ENCODE results near the gene PNRC1. TPM values are rescaled to one million over a fixed set of nuclear protein-coding genes. Genes with fewer than 3 reads are reported as not detected.
A peak's percentile ranks its signal among the peaks of the same experiment; 100 is the strongest.
"Not testable (repeated sequence)": the region's sequence is repeated elsewhere in the genome, so short reads cannot be mapped to it uniquely, and the experiment has no call there.

The PNRC1 gene
- polyA plus RNA-seq (ENCODE audit: insufficient read length in 4 of 4): 100 to 1,000 TPM; 111 to 155 (median 133) TPM

DNA sequence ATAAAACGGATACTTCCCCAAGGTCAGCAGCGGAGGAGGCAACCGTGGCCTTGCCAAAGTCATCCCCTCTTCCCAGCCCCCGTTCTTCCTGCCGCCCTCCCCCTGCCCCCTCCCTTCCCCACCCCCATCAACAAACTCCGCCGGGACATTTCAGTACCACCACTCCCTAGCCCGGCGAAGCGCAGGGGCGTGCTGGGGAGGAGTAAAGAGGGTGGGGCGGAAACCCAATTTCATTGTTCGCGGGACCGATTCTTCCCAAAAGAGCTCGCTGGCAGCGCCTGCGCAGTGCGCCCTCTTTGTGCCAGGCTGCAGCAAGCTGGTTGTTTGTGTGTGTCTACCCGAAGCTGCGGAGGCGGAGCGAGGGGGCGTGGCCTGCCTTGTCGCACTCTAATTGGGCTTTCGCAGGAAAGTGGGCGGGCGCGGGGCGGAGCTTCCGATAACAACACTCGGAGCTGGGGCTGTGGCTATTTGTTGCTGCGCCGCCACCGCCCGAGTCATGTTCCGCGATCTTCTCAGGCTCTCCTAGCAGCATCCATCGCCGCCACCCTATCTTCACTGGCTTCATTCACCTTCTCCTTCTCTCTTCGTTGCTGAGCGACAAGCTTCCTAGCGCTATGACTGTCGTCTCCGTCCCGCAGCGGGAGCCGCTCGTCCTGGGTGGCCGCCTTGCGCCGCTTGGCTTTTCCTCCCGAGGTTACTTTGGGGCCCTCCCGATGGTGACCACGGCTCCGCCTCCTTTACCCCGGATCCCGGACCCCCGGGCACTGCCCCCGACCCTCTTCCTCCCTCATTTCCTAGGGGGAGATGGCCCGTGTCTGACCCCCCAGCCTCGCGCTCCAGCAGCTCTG lies at the start of gene PNRC1:
PNRC1 (plus strand) TSS at position 471 of the 848 bp plus-strand sequence; CDS start at position 615, 144 bp downstream.
- DNase-seq (ENCODE audit: low read depth in 4 of 4, low spot score in 3 of 4): peak; percentile 97 to 100 (median 98)

DNA sequence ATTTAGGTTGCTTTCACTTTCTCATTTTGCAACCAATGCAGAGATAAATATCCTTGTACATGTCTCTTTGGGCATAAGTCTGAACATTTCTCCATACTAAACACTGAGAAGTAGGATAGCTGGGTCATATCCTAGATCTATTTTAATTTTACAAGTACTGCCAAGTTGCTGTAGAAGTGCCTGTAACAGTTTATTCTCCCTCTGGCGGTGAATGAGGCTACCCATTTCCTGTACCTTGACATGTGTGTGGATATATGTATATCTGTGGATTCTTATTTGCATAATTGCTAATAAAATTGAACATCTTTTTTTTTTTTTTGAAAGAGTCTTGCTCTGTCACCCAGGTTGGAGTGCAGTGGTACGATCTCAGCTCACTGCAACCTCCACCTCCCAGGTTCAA lies 48.0 kb upstream of the PNRC1 start:
- no peak for DNase-seq (ENCODE audit: low read depth in 4 of 4, low spot score in 3 of 4)

DNA sequence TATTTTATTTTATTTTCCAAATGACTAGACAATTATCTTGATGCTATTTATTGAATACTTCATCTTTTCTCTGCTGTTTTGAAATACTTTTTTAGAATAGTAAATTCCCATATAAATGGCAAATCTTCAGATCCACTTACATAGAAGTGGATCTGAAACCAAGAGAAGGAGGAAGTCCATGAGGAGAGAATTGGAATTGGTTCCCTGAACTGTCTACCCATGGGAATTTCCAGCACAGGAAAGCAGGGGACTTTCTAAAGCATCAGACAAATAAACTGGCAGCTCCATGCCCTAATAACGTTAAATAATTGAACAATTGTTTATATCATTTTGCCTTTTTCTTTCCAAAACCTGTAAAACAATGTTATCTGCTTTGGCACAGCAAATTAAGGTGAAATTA lies 47.1 kb upstream of the PNRC1 start:
- DNase-seq (ENCODE audit: low read depth in 4 of 4, low spot score in 3 of 4): no peak

DNA sequence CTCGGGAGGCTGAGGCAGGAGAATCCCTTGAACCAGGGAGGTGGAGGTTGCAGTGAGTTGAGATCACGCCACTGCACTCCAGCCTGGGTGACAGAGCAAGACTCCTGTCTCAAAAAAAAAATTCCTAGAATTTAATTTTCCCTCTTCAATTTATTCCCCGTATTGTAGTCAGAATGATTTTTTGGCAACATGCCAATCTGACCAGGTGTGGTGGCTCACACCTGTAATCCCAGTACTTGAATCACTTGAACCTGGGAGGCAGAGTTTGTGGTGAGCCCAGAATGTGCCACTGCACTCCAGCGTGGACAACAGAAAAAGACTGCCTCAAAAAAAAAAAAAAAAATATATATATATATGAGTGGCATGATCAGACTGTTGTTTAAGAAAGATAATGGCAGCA lies 46.4 kb upstream of the PNRC1 start:
- DNase-seq (ENCODE audit: low read depth in 4 of 4, low spot score in 3 of 4): not testable (repeated sequence)

DNA sequence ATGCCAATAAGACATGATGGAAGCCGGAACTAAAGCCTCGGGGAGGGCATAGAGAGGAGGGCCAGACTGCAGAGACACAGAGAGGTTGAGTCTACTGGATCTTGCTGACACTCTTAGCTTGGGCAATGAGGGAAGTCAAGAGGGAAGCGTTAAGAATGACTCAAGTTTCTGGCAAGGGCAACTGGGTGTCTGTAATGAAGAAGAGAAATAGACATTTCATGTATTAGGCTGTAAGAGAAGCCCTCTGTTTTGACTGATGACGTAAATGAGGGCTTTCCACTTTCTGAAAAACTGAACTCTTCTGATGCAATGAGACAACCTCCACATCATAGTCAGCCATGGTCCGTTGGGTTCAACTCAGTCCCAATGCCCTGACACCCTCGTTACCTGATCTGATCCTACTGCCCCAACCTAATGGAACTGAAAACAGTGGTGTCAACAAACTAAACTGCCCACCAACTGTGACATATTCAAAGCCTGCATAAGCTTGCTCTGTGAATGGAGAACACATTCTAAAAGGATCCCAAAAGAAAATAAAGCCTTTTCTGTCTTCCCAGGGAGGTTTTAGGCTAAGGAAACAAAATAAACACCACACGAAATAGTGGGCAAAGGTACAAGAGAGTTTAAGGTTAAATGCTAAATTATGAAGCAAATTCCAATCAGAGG lies 45.8 kb upstream of the PNRC1 start:
- no peak for DNase-seq (ENCODE audit: low read depth in 4 of 4, low spot score in 3 of 4)

DNA sequence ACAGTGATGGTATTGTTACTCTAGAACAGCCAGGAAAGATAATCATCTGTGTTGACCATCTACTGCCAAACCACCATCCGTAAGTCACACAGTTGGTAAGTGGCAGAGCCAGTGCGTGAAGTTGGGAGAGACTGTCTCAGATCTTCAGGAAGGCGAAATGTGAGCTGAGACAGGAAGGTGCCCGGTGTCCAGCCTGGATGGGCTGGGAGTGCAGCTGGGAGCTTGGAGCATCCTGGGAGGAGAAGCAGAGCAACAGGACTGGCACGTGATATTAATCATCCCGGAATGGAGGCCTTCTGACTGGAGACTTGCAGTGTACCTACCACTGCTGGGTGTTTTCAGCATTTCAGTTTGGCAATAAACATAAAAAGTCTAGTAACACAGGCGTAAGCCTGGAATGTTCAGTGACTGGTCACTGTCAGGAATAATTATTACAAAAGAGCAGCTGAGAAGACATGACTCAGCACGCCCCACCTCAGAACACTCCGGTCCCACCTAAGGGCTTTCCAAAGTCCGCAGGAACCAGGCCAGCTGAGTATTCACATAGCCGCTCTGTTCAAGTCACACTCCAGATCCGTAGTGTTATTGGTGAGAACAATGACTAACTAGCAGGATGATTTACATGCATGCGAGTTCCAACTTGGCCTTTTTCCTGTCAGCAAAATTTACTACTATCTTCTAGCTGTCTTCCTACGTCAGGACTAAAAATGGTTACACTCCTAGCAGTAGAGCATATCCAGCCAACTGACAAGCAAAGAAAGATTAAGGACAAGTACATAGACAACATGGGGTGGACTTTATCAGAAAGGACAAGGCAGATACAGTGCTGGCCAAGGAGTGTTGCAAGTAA lies 45.1 kb upstream of the PNRC1 start:
- peak; percentile 49 to 72 (median 58) for DNase-seq (ENCODE audit: low read depth in 4 of 4, low spot score in 3 of 4)

DNA sequence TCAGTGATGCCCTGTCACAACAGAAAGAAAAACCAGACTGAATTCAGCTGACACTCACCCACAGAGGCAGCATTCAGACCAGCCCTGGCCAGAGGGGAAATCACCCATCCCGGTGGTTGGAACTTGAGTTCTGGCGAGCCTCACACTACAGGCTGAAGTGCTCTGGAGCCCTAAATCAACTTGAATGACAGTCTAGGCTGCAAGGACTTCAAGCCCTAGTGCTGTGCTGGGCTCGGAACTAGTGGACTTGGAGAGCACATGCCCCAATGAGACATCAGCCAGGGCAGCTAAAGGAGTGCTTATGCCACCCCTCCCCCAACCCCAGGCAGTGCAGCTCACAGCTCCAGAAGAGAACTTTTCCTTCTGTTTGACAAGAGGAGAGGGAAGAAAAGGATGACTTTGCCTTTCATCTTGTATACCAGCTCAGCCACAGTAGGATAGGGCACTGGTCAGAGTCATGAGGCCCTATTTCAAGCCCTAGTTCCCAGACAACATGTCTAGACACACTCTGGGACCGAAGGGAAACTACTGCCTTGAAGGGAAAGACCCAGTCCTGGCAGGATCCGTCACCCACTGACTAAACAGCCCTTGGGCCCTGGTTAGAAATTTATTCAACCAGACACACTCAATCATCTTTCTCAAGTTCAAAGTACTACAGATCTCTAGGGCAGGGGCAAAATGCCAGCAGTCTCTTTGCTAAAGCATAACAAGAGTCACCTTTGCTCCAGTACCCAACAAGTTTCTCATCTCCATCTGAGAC lies 43.2 kb upstream of the PNRC1 start:
- DNase-seq (ENCODE audit: low read depth in 4 of 4, low spot score in 3 of 4): no peak

DNA sequence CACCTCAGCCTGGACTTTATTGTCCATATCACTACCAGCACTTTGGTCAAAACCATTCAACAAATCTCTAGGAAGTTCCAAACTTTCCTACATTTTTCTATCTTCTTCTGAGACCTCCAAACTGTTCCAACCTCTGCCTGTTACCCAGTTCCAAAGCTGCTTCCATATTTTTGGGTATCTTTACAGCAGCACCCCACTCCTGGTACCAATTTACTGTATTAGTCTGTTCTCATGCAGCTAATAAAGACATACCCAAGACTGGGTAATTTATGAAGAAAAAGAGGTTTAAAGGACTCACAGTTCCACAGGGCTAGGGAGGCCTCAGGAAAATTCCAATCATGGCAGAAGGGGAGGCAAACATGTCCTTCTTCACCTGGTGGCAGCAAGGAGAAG lies 42.7 kb upstream of the PNRC1 start:
- not testable (repeated sequence) for DNase-seq (ENCODE audit: low read depth in 4 of 4, low spot score in 3 of 4)

DNA sequence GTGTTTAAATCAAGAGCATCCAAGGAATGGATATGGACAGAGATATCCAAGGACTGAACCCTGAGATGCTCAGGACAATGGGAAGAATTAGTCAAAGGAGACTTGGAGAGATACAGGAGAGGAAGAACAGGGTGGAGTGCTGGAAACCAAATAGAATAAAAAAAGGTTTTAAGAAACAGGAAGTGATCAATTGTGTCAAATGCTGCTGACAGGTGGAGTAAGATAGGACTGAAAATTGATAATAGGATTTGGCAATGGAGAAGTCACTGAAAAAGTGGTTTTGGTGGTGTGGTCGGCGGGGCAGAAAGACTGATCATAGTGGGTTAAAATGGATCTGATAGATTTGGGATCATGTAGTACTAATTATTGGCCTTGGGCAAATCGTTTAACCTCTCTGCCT lies 37.9 kb upstream of the PNRC1 start:
- DNase-seq (ENCODE audit: low read depth in 4 of 4, low spot score in 3 of 4): no peak

DNA sequence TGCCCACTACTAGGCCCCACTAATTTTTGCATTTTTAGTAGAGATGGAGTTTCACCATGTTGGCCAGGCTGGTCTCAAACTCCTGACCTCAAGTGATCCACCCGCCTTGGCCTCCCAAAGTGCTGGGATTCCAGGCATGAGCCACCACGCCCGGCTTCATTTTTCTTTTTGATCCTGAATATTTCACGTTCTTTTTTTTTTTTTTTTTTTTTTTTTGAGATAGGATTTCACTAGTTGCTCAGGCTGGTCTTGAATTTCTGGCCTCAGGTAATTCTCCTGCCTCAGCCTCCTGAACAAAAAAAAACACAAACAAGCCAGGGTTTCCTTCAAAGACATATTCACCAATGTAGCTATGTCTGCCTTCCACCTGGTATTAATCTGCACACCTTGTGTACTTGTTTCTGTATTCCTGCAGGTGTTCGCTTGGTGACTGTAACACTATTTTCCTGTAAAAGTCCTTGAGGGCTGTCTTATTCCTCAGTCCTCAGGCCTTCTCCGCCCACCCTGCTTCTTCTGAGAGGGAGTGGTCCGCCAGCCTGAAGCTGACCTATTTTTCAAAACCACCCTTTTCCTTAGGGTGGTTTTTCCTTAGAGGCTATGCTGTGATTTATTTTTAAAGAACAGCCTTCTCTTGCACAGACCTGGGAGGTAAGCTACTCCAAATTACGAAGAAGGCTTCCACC lies 36.1 kb upstream of the PNRC1 start:
- DNase-seq (ENCODE audit: low read depth in 4 of 4, low spot score in 3 of 4): no peak

DNA sequence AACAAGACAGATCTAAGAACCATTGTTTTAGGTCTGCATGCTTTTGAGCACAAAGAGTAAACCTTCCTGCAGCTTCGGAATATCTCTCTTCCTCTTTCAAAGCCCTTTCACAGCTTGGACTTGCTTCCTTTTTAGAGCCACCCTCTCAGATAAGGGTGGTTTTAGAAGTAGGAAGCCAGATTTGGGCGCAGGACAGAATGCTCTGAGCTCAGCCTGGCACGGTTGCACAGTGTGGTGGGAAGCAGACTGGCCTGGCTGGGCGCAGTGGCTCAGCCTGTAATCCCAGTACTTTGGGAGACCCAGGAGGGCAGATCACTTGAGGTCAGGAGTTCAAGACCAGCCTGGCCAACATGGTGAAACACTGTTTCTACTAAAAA lies 35.6 kb upstream of the PNRC1 start:
- DNase-seq (ENCODE audit: low read depth in 4 of 4, low spot score in 3 of 4): no peak

DNA sequence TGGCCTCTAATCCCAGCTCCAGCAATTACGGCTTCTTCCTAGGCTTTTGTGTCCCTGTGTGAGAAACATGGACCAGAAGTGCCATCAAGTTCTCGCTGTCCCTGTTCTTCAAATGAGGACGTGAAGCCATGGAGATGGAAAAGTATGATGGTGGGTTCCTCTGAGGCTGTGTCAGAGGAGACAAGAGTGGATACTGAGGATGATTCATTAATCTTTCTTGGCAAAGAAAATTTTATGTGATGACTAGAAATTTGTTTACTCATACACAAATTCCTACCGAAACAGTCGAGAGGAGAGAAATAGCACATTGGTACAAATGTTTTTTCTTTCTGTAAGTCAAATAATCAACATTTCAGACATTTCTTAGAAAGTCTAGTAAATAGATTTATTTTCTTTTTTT lies 35.0 kb upstream of the PNRC1 start:
- DNase-seq (ENCODE audit: low read depth in 4 of 4, low spot score in 3 of 4): no peak

DNA sequence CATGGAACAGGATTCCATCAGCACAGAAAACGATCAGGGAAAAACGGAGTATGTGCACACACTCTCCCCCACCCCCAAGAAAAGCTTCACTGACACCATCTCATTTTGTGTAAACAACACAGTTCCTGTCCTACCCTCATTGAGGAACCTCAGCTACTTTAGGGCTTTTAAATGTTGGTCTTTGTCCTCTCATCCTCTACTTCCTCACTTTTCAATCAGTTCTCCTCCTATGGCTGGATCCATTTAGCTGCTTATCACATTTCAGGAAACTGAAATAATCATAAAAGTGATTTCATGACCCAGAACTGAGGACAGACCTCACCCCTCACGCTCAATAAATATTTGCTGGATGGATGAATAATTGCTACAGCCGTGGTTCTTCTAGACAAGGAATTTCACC lies 33.1 kb upstream of the PNRC1 start:
- no peak for DNase-seq (ENCODE audit: low read depth in 4 of 4, low spot score in 3 of 4)

DNA sequence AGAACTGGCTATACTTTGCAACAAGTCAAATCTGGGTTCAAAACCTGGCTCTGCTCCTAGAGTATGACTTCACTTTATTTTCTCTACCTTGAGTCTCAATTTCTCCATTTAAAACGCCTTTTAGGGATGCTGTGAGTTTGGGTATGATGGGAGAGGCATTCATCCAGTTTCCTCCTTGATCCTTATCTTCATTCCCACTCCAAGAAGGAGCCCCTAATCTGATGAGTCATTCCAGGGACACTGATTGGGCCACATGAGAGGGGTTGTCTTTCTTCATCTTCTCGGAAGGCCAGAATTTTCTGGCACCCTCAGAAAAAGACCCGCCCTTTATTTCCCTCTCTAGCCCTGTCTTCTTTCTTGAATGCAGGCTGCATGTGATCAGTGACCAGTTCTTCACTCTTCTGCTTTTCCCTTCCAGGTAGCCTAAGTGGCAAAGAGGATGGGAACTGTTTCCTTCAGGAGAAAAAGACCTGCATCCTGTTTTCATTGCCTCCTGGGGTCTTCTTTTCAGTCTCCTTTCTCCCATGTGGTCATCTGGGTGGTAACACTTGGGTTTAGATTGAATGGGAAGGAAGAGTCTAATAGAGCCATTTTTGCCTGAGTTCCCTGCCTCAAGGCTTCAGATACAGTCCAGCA lies 32.1 kb upstream of the PNRC1 start:
- no peak for DNase-seq (ENCODE audit: low read depth in 4 of 4, low spot score in 3 of 4)

DNA sequence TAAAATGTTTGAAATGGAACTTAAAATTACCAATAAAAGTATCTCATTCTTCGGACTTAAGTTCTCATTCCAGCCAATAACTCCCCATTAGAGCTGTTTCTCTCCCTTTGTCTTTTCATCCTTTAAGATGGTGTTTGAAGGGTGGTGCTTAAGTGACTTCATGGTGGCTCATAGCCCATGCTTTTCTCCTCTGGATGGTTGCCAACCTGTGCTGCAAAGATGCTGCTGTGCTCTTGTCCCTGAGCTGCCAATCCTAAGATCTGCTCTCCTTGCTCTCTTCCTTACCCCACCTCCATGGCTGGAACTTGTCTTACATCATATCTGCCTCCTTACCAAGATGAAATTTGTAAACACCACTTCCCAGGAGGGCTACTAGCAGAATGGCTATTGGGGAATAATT lies 31.6 kb upstream of the PNRC1 start:
- no peak for DNase-seq (ENCODE audit: low read depth in 4 of 4, low spot score in 3 of 4)

DNA sequence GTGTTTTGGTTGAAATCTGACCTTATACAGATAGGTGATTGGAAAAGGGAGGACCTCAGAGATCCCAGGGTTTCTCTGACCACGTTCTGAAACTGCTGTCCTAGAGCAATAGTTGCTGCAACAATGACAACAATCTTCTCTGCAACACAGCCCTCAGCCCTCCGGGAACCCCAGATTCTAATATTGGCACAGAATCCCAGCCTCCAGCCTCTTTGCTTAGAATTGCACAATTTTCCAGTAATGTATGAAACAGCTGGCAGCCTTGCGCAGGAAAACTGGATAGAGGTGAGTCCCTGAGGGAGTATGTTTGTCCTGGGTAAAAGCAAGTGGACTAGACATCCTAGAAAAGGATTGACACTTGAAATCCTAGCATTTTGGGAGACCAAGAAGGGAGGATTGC lies 30.4 kb upstream of the PNRC1 start:
- DNase-seq (ENCODE audit: low read depth in 4 of 4, low spot score in 3 of 4): no peak

DNA sequence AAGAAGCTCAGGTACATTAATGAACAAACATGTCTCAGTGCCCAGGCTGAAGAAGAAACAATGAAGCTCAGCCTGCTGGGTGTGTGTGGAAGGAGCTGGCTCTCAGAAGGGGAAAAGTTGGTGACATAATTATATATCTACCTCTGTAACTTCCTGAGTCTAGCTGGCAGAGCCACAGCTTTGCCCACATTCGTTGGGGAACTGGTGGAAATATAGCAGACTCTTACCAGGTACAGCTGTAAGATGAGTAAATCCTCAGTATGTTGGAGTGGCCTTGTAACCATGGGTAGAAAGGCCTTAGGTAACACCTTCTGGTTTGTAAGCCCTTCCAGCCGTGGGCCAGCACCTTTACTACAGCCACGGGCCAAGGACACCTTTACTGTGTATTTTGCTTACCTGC lies 29.9 kb upstream of the PNRC1 start:
- no peak for DNase-seq (ENCODE audit: low read depth in 4 of 4, low spot score in 3 of 4)

DNA sequence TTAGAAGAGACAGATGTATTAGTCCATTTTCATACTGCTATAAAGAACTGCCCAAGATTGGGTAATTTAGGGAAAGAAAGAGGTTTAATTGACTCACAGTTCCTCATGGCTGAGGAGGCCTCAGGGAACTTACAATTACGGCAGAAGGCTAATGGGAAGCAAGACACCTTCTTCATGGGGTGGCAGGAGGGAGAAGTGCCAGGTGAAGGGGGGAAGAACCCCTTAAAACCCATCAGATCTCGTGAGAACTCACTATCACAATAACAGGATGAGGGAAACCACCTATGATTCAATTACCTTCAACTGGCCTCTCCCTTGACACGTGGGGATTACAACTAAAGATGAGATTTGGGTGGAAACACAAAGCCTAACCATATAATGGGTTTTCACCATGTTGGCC lies 28.9 kb upstream of the PNRC1 start:
- DNase-seq (ENCODE audit: low read depth in 4 of 4, low spot score in 3 of 4): no peak

DNA sequence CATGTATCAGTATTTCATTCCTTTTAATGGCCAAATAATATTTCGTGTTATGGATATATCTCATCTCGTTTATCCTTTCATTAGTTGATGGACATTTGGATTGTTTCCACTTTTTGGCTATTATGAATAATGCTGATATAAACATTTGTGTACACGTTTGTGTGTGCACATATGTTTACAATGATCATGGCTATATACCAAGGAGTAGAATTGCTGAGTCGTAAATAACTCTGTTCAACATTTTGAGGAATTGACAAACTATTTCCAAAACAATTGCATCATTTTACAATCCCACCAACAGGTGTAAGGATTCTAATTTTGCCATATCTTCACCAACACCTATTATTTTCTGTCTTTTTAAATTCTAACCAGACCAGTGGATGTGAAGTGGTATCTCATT lies 26.3 kb upstream of the PNRC1 start:
- DNase-seq (ENCODE audit: low read depth in 4 of 4, low spot score in 3 of 4): no peak
